Parathyroid adenoma (tissue), 2 donors: ENCODE data around the gene FANCC.

ENCODE experiments used
- H2AFZ ChIP-seq: fragments of 300-600 bp; sonication (generic); one replicate; pipeline ENCODE4 v1.7.0; 2017; ENCODE audit warnings: antibody characterized with exemption, mild to moderate bottlenecking
- H3K27ac ChIP-seq: fragments of 300-600 bp; sonication (generic); one replicate; pipeline ENCODE4 v1.7.0; 2017
- H3K27me3 ChIP-seq: fragments of 300-600 bp; sonication (generic); one replicate; pipeline ENCODE4 v1.7.0; 2017; ENCODE audit warnings: low read length; ENCODE audit not compliant: control insufficient read depth, insufficient read depth
- H3K36me3 ChIP-seq: fragments of 300-600 bp; sonication (generic); one replicate; pipeline ENCODE4 v1.7.0; 2017; ENCODE audit warnings: low read length; ENCODE audit not compliant: control insufficient read depth, insufficient read depth
- H3K4me1 ChIP-seq: fragments of 300-600 bp; sonication (generic); one replicate; pipeline ENCODE4 v1.7.0; 2017; ENCODE audit warnings: control low read depth
- H3K4me2 ChIP-seq: fragments of 300-600 bp; sonication (generic); one replicate; pipeline ENCODE4 v1.7.0; 2017; ENCODE audit warnings: low read length
- H3K4me3 ChIP-seq: fragments of 300-600 bp; sonication (generic); one replicate; pipeline ENCODE4 v1.7.0; 2017; ENCODE audit warnings: low read depth, low read length
- H3K79me2 ChIP-seq: fragments of 300-600 bp; sonication (generic); one replicate; pipeline ENCODE4 v1.7.0; 2017; ENCODE audit warnings: control low read depth
- H3K9ac ChIP-seq: fragments of 300-600 bp; sonication (generic); one replicate; pipeline ENCODE4 v1.7.0; 2017; ENCODE audit warnings: mild to moderate bottlenecking
- H3K9me3 ChIP-seq: fragments of 300-600 bp; sonication (generic); one replicate; pipeline ENCODE4 v1.7.0; 2017; ENCODE audit warnings: low read length; ENCODE audit not compliant: control insufficient read depth
- TF ChIP-seq, protein P1 (sequence below): fragments of 300-600 bp; sonication (generic); IDR thresholded peaks from one replicate; pipeline ENCODE4 v1.7.0; 2017; ENCODE audit warnings: antibody characterized with exemption, mild to moderate bottlenecking
- donor health status: primary hyperparathyroidism.

The FANCC gene

DNA sequence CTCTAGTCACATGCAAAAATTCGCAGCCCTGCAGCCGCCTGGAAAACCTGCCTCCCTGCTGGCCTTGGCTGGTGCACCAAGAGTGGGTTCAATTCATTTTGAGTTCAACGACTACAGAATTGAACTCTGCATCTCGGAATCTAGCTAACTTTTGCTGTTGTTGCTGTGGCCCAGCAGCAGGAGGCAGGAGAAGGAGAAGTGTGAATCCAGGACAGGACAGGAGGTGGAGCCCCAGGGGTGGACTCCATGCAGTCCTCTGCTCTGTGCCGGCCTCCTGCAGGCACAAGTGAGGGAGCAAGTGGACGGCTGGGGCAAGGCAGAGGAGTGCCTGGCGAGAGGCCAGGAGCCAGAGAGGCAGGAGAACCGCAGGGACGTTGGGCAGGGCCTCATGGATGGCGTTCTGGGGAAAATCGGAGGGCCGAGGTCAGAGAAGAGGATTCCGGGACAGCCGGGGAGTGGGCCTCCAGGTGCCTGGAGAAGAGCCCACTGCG is 214.2 kb downstream of the FANCC start:
- Histone ChIP-seq H3K4me2 (no peak overlapping the region), H3K27me3 (no peaks in the 10 kb centered on the region), H3K4me1 (peaks cover 2% of the 10 kb centered on the region), H3K36me3 (no peaks in the 10 kb centered on the region), H2AFZ (no peak overlapping the region), H3K9me3 (no peaks in the 10 kb centered on the region), H3K27ac (no peak overlapping the region), H3K79me2 (no peaks in the 10 kb centered on the region), H3K4me3 (no peak overlapping the region), H3K9ac (no peak overlapping the region)
- TF ChIP-seq, protein P1, sequence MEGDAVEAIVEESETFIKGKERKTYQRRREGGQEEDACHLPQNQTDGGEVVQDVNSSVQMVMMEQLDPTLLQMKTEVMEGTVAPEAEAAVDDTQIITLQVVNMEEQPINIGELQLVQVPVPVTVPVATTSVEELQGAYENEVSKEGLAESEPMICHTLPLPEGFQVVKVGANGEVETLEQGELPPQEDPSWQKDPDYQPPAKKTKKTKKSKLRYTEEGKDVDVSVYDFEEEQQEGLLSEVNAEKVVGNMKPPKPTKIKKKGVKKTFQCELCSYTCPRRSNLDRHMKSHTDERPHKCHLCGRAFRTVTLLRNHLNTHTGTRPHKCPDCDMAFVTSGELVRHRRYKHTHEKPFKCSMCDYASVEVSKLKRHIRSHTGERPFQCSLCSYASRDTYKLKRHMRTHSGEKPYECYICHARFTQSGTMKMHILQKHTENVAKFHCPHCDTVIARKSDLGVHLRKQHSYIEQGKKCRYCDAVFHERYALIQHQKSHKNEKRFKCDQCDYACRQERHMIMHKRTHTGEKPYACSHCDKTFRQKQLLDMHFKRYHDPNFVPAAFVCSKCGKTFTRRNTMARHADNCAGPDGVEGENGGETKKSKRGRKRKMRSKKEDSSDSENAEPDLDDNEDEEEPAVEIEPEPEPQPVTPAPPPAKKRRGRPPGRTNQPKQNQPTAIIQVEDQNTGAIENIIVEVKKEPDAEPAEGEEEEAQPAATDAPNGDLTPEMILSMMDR: no peak

DNA sequence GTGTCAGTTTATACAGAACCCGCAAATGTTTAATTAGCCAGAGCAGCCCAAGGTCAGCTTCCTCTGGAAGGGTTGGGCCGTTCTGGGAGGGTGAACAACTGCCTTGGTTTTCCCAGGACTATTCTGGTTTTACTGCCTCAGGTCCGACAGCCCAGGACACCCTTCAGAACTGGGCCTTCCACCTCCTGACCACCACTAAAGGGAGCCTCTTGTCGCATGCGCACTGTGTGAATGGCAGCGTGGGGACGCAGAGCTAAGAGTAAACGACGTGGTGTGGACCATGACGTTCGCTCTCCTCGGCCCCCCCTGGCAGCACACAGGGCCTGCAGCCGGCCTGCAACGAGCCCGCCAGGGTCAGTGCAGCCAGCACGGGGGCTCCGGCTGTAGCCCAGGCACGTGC is 214.9 kb downstream of the FANCC start:
- TF ChIP-seq, protein P1: no peak
- H3K36me3 ChIP-seq: no peaks in the 10 kb centered on the region
- H2AFZ ChIP-seq: no peak overlapping the region
- no peak overlapping the region for H3K4me3 ChIP-seq
- H3K27me3 ChIP-seq: no peaks in the 10 kb centered on the region
- H3K27ac ChIP-seq: no peak overlapping the region
- no peak overlapping the region for H3K9ac ChIP-seq
- no peaks in the 10 kb centered on the region for H3K9me3 ChIP-seq
- H3K79me2 ChIP-seq: no peaks in the 10 kb centered on the region
- H3K4me2 ChIP-seq: no peak overlapping the region
- peaks cover 4% of the 10 kb centered on the region for H3K4me1 ChIP-seq

DNA sequence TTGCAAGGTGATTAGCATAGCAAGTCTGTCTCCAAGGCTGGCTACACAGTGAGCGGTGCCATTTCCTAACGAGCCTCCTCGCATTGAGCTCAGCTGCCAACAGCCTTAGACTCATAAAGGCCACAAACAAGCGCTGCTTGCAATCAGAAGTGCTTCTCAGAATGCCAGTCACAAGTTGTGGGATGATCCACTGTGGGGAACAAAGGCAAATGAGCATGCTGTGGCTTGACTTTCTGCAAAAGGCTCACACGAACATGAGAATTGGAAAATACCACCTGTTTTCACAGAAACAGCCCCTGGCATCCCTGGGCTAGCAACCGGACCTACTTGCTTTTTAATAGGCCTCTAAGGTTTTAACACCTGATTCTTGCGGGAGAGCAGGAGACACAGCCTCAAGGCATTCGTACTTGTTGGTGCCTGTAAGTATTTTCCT is 215.5 kb downstream of the FANCC start:
- Histone ChIP-seq H3K79me2 (no peaks in the 10 kb centered on the region), H3K4me2 (no peak overlapping the region), H3K27ac (no peak overlapping the region), H3K4me3 (no peak overlapping the region), H3K4me1 (peaks cover 4% of the 10 kb centered on the region), H3K36me3 (no peaks in the 10 kb centered on the region), H3K27me3 (no peaks in the 10 kb centered on the region), H3K9me3 (no peaks in the 10 kb centered on the region), H3K9ac (no peak overlapping the region), H2AFZ (no peak overlapping the region)
- TF ChIP-seq, protein P1: no peak

DNA sequence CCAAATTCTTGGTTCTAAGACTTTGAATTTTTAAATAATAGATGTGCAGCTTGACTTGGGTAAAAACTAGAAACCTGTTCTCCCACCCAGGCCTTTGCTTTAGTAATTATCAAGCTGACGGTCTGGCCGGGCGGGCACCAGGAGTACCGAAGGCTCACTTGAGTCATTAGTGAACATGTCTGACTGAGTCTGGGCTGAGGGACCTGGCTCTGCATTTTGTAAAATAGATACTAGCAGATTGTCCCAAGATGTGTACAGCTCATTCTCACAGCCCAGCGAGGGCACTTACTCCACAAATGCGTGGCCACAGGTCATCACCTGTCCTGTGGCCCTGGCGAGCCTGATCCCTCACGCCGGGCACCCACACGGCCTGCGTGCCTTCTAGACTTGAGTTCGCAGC is 216.2 kb downstream of the FANCC start:
- Histone ChIP-seq H3K9ac (no peak overlapping the region), H3K27ac (no peak overlapping the region), H3K36me3 (no peaks in the 10 kb centered on the region), H3K4me3 (no peak overlapping the region), H3K9me3 (no peaks in the 10 kb centered on the region), H3K4me1 (peaks cover 4% of the 10 kb centered on the region), H3K4me2 (no peak overlapping the region), H3K27me3 (no peaks in the 10 kb centered on the region), H2AFZ (no peak overlapping the region), H3K79me2 (no peaks in the 10 kb centered on the region)
- TF ChIP-seq, protein P1: no peak

DNA sequence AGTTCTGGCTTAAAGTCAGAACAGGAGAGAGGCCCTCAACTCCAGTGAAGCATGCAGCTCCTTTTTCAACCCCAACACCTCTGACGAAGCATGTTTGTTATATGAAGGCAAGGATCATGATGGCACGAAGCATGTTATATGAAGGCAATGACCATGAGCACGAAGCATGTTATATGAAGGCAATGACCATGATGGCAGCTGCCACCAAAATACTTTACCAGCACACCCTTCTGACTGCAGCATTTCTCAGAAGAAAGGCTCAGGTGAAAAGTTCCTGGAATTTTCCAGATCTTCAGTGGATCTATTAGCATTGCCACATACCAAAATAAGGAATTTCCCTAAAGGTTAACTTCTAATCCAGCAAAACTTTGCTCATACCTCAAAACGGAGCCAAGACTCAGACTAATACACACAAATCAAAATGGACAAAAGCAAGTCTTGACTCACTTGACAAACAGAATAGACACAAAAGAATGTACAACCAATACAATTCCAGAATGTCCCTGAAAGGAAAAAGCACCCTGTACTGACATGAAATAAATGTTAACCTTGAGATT is 217.4 kb downstream of the FANCC start:
- Histone ChIP-seq H3K9me3 (no peaks in the 10 kb centered on the region), H3K27me3 (no peaks in the 10 kb centered on the region), H3K4me1 (peaks cover 4% of the 10 kb centered on the region), H3K4me3 (no peak overlapping the region), H3K36me3 (no peaks in the 10 kb centered on the region), H3K9ac (no peak overlapping the region), H2AFZ (no peak overlapping the region), H3K4me2 (no peak overlapping the region), H3K79me2 (no peaks in the 10 kb centered on the region), H3K27ac (no peak overlapping the region)
- TF ChIP-seq, protein P1: no peak
